HG03135 (cell line): ENCODE data around the gene ST8SIA1.
"Not testable (repeated sequence)": the region's sequence is repeated elsewhere in the genome, so short reads cannot be mapped to it uniquely, and the experiment has no call there.

Experiments used
- ATAC-seq: cut with Tn5 transposase; IDR thresholded peaks from one replicate; pipeline ENCODE4 v1.9.1; 2021; ENCODE audit warnings: mild to moderate bottlenecking, moderate library complexity; ENCODE audit not compliant: unreplicated experiment

The ST8SIA1 gene

GRCh38 chr12:22334410-22335100, at the start of gene ST8SIA1:
Gene ST8SIA1 (minus strand): TSS chr12:22334707. CDS start chr12:22334232, 475 bp downstream.
- ATAC-seq: no peak

- no peak for ATAC-seq
Measured at GRCh38 chr12:22380031-22380430, 45.5 kb upstream of the ST8SIA1 start.

GRCh38 chr12:22377731-22378496, 43.4 kb upstream of the ST8SIA1 start:
- no peak for ATAC-seq

GRCh38 chr12:22376596-22377150, 42.2 kb upstream of the ST8SIA1 start:
- not testable (repeated sequence) for ATAC-seq

GRCh38 chr12:22374508-22374907, 40.0 kb upstream of the ST8SIA1 start:
- peak; percentile 85 for ATAC-seq

GRCh38 chr12:22372277-22372837, 37.9 kb upstream of the ST8SIA1 start:
- no peak for ATAC-seq

GRCh38 chr12:22366181-22366580, 31.7 kb upstream of the ST8SIA1 start:
- no peak for ATAC-seq

- ATAC-seq: no peak
Measured at GRCh38 chr12:22361785-22362184, 27.3 kb upstream of the ST8SIA1 start.

- ATAC-seq: no peak
Measured at GRCh38 chr12:22360774-22361173, 26.3 kb upstream of the ST8SIA1 start.

- ATAC-seq: no peak
Measured at GRCh38 chr12:22357531-22357930, 23.0 kb upstream of the ST8SIA1 start.

GRCh38 chr12:22356231-22356630, 21.7 kb upstream of the ST8SIA1 start:
- ATAC-seq: no peak

- ATAC-seq: no peak
Measured at GRCh38 chr12:22355011-22355580, 20.6 kb upstream of the ST8SIA1 start.

- ATAC-seq: no peak
Measured at GRCh38 chr12:22353615-22354325, 19.3 kb upstream of the ST8SIA1 start.

GRCh38 chr12:22350886-22351285, 16.4 kb upstream of the ST8SIA1 start:
- ATAC-seq: no peak

GRCh38 chr12:22348208-22348607, 13.7 kb upstream of the ST8SIA1 start:
- no peak for ATAC-seq

- no peak for ATAC-seq
Measured at GRCh38 chr12:22340143-22340542, 5.6 kb upstream of the ST8SIA1 start.

GRCh38 chr12:22339691-22340090, 5.2 kb upstream of the ST8SIA1 start:
- ATAC-seq: no peak

- peak; percentile 19 for ATAC-seq
Measured at GRCh38 chr12:22335794-22336166, 1.3 kb upstream of the ST8SIA1 start.

- no peak for ATAC-seq
Measured at GRCh38 chr12:22333713-22334409, 646 bp downstream of the ST8SIA1 start.

- ATAC-seq: no peak
Measured at GRCh38 chr12:22333186-22333712, 1.3 kb downstream of the ST8SIA1 start.
